IMR-90 (cell line): ENCODE measurements around the gene PTPRCAP.

Source experiments
- BHLHE40 ChIP-seq: fragments of 150-350 bp; IDR thresholded peaks from 2 replicates; pipeline ENCODE4 v1.6.1; 2016; ENCODE audit warnings: mild to moderate bottlenecking, low read depth, low read length
- CEBPB ChIP-seq: IDR thresholded peaks from 2 replicates; pipeline ENCODE4 v1.6.1; 2012; ENCODE audit warnings: low read depth, low read length, improper control_type of control experiment
- CHD1 ChIP-seq: IDR thresholded peaks from 2 replicates; pipeline ENCODE4 v1.6.1; 2012; ENCODE audit warnings: low read depth, low read length, improper control_type of control experiment
- CTCF ChIP-seq: conservative IDR thresholded peaks from 2 replicates; pipeline ENCODE4 v1.5.1; 2012; ENCODE audit warnings: mild to moderate bottlenecking, low read depth, low read length, improper control_type of control experiment
- ELK1 ChIP-seq: fragments of 150-350 bp; IDR thresholded peaks from 2 replicates; pipeline ENCODE4 v1.6.1; 2016; ENCODE audit warnings: low read depth, mild to moderate bottlenecking, low read length, moderate library complexity, borderline replicate concordance
- MAZ ChIP-seq: IDR thresholded peaks from 2 replicates; pipeline ENCODE4 v1.6.1; 2012; ENCODE audit warnings: low read depth, mild to moderate bottlenecking, low read length, improper control_type of control experiment, moderate library complexity, borderline replicate concordance
- MXI1 ChIP-seq: IDR thresholded peaks from 2 replicates; pipeline ENCODE4 v1.6.1; 2012; ENCODE audit warnings: low read depth, mild to moderate bottlenecking, low read length, moderate library complexity, borderline replicate concordance
- NFE2L2 ChIP-seq: fragments of 150-350 bp; IDR thresholded peaks from 2 replicates; pipeline ENCODE4 v1.6.1; 2016; ENCODE audit warnings: low read depth, mild to moderate bottlenecking, low read length
- POLR2A ChIP-seq: IDR thresholded peaks from 2 replicates; pipeline ENCODE4 v1.6.1; 2012; ENCODE audit warnings: mild to moderate bottlenecking, low read depth, low read length
- RAD21 ChIP-seq: IDR thresholded peaks from 2 replicates; pipeline ENCODE4 v1.6.1; 2012; ENCODE audit warnings: low read length, improper control_type of control experiment
- RCOR1 ChIP-seq: IDR thresholded peaks from 2 replicates; pipeline ENCODE4 v1.6.1; 2012; ENCODE audit warnings: mild to moderate bottlenecking, low read length, improper control_type of control experiment; ENCODE audit not compliant: insufficient replicate concordance
- RFX5 ChIP-seq: IDR thresholded peaks from 2 replicates; pipeline ENCODE4 v1.8.0; 2012; ENCODE audit warnings: low read depth, mild to moderate bottlenecking, low read length, moderate library complexity
- SMC3 ChIP-seq: fragments of 150-350 bp; IDR thresholded peaks from 2 replicates; pipeline ENCODE4 v1.6.1; 2016; ENCODE audit warnings: low read depth, mild to moderate bottlenecking, antibody characterized with exemption, low read length, moderate library complexity
- USF2 ChIP-seq: fragments of 150-350 bp; IDR thresholded peaks from 2 replicates; pipeline ENCODE4 v1.6.1; 2017; ENCODE audit warnings: mild to moderate bottlenecking, antibody characterized with exemption, low read length, low read depth

- no peak for TF ChIP-seq CTCF
- no peak for TF ChIP-seq RAD21
- no peak for TF ChIP-seq POLR2A
- TF ChIP-seq NFE2L2 = no peak
- no peak for TF ChIP-seq MXI1
- no peak for TF ChIP-seq RCOR1
- TF ChIP-seq CEBPB = no peak
- no peak for TF ChIP-seq BHLHE40
- no peak for TF ChIP-seq MAZ
- TF ChIP-seq SMC3 = no peak
- no peak for TF ChIP-seq USF2
- TF ChIP-seq RFX5 = no peak
- no peak for TF ChIP-seq CHD1
- no peak for TF ChIP-seq ELK1
These were observed 43.5 kb downstream of the PTPRCAP start for GRCh38 chr11:67393990-67394389.
